Progenitor cell of endocrine pancreas (in vitro differentiated cells): Measurements from ENCODE around the gene KCNJ6. TPM values are rescaled to one million over a fixed set of nuclear protein-coding genes. Genes with fewer than 3 reads are reported as not detected.
A peak's percentile ranks its signal among the peaks of the same experiment; 100 is the strongest.
"Not testable (repeated sequence)": the region's sequence is repeated elsewhere in the genome, so short reads cannot be mapped to it uniquely, and the experiment has no call there.

ENCODE experiments used
- DNase-seq: peaks from one replicate; pipeline ENCODE4 v3.0.0; 2021; ENCODE audit warnings: low spot score; ENCODE audit not compliant: unreplicated experiment
- H3K27ac Mint-ChIP-seq: 2 replicates; pipeline ENCODE4 v1.8.0; 2021; ENCODE audit warnings: mild to moderate bottlenecking, moderate library complexity, mixed read lengths
- H3K27me3 Mint-ChIP-seq: 2 replicates; pipeline ENCODE4 v1.8.0; 2021; ENCODE audit warnings: mixed read lengths
- H3K36me3 Mint-ChIP-seq: 2 replicates; pipeline ENCODE4 v1.8.0; 2022; ENCODE audit warnings: mixed read lengths; ENCODE audit not compliant: insufficient read depth
- H3K4me1 Mint-ChIP-seq: 2 replicates; pipeline ENCODE4 v1.8.0; 2021; ENCODE audit warnings: low read depth, mixed read lengths
- H3K4me3 Mint-ChIP-seq: 2 replicates; pipeline ENCODE4 v1.8.0; 2021; ENCODE audit warnings: low read depth, mild to moderate bottlenecking, moderate library complexity, mixed read lengths
- H3K9me3 Mint-ChIP-seq: 2 replicates; pipeline ENCODE4 v1.8.0; 2021; ENCODE audit warnings: low read depth, mixed read lengths
- total RNA-seq: library from RNA; stranded (reverse); gene quantifications from 2 replicates; pipeline ENCODE4 v1.2.1, GENCODE V29; 2021
- TF ChIP-seq, protein P1 (sequence below): fragments of 200-600 bp; sonication (generic); IDR thresholded peaks from one replicate; pipeline ENCODE4 v1.5.0; 2021; ENCODE audit warnings: antibody characterized with exemption, mild to moderate bottlenecking; ENCODE audit not compliant: unreplicated experiment

The KCNJ6 gene
- total RNA-seq, 1 donor from 2014 or later, result 3.3 TPM

DNA sequence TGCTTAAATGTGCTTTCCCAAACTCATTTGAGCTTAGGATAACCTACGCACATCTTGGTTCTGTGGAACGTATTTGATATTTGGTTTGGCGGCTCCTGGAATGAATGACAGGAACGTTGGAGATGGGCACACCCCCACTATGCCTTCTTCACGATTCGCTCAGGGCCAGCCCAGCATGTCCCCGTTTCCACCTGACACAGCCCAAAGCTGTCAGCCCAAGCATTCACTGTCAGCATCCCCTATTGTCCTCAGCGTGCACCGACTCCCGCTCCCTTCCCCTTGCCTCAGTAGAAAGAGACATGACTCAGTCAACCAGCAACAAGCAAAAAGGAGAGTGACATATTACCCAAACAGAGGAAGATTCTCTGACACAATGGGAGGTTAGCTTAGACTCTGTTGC is 181.4 kb downstream of the KCNJ6 start:
- Mint-ChIP-seq H3K27me3 (peaks cover 22% of the 10 kb centered on the region), H3K4me3 (no peak overlapping the region), H3K36me3 (no peaks in the 10 kb centered on the region), H3K9me3 (no peaks in the 10 kb centered on the region), H3K4me1 (no peaks in the 10 kb centered on the region), H3K27ac (no peak overlapping the region)
- TF ChIP-seq, protein P1, sequence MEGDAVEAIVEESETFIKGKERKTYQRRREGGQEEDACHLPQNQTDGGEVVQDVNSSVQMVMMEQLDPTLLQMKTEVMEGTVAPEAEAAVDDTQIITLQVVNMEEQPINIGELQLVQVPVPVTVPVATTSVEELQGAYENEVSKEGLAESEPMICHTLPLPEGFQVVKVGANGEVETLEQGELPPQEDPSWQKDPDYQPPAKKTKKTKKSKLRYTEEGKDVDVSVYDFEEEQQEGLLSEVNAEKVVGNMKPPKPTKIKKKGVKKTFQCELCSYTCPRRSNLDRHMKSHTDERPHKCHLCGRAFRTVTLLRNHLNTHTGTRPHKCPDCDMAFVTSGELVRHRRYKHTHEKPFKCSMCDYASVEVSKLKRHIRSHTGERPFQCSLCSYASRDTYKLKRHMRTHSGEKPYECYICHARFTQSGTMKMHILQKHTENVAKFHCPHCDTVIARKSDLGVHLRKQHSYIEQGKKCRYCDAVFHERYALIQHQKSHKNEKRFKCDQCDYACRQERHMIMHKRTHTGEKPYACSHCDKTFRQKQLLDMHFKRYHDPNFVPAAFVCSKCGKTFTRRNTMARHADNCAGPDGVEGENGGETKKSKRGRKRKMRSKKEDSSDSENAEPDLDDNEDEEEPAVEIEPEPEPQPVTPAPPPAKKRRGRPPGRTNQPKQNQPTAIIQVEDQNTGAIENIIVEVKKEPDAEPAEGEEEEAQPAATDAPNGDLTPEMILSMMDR, result no peak
- no peak for DNase-seq

DNA sequence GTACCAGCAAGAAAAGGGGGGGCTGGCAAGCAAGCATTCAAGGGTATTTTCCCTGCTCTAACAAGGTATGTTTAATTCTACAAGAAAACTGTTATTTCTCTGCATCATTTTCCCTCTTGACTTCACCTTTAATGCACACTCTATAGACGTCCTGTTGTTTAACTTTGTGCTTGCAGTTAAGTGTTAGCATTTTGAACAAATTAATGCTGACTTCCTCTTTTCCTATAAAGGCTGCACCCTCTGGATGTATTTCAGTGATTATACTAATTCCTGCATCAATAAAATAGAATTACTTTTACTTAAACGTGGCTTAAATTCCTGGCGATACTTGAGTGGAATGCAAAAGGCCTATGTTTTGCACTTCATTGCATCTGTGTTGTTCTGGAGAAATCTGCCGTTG is 183.3 kb downstream of the KCNJ6 start:
- Mint-ChIP-seq H3K27me3 (peaks cover 22% of the 10 kb centered on the region), H3K36me3 (no peaks in the 10 kb centered on the region), H3K4me1 (no peaks in the 10 kb centered on the region), H3K9me3 (no peaks in the 10 kb centered on the region), H3K27ac (no peak overlapping the region), H3K4me3 (no peak overlapping the region)
- no peak for DNase-seq
- TF ChIP-seq, protein P1, result no peak

DNA sequence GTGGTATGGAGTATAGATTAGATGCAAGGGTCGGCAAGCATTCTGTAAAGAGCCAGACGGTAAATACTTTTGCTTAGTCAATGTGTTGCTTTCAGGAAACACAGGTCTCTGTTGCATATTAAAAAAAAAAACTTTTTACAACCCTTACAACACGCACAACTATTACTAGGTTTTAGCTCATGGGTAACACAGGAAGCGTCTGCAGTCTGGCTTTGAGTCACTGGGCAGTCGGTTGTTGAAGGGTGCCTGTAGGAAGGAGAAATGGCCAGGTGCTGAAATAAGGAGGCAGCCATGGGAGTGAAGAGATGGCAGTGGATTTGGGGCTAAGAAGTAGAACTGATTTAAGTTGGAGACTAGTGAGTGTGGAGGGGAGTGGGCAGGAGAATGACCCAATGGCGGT is 192.1 kb downstream of the KCNJ6 start:
- DNase-seq, result no peak
- Mint-ChIP-seq H3K4me3 (no peak overlapping the region), H3K27ac (no peak overlapping the region), H3K27me3 (peaks cover 3% of the 10 kb centered on the region), H3K9me3 (no peaks in the 10 kb centered on the region), H3K4me1 (no peaks in the 10 kb centered on the region), H3K36me3 (no peaks in the 10 kb centered on the region)
- TF ChIP-seq, protein P1, result no peak

DNA sequence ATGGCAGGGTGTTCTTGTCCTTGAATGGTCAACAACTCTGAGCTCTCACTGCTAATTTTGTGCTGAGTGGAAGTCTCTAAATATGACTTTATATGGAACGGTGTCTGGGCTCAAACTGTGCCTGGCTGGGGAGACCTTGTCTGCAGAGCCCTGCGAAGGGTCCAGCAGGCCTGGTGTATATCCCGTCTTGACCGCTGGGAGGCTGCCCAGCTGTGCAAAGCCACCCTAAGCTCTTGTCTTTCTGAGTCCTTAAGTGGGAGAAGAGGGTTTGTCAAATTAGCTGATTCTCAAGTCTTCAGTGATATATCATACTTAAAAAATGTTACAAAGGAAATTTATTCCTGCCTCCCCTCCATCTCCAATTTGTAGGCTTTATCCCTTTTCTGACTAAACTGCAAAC is 198.7 kb downstream of the KCNJ6 start:
- Mint-ChIP-seq H3K27me3 (peaks cover 5% of the 10 kb centered on the region), H3K4me3 (no peak overlapping the region), H3K27ac (no peak overlapping the region), H3K4me1 (no peaks in the 10 kb centered on the region), H3K36me3 (no peaks in the 10 kb centered on the region), H3K9me3 (no peaks in the 10 kb centered on the region)
- TF ChIP-seq, protein P1, result peak; percentile 19
- DNase-seq, result no peak

DNA sequence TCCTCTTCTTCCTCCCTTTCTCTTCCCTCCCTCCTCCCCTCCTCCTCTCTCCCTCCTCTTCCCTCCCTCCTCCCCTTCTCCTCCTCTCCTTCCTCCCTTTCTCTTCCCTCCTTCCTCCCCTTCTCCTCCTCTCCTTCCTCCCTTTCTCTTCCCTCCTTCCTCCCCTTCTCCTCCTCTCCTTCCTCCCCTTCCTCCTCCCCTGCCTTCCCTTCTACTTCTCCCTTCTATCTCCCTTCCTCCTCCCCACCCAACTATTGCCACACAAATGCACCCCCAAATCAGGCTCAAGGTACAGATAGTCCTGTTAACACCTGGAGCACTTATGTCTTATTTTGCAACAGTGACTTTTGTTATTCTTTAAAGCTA is 203.7 kb downstream of the KCNJ6 start:
- not testable (repeated sequence) for DNase-seq, H3K27me3 Mint-ChIP-seq, H3K9me3 Mint-ChIP-seq, H3K36me3 Mint-ChIP-seq, H3K27ac Mint-ChIP-seq, H3K4me3 Mint-ChIP-seq, H3K4me1 Mint-ChIP-seq

DNA sequence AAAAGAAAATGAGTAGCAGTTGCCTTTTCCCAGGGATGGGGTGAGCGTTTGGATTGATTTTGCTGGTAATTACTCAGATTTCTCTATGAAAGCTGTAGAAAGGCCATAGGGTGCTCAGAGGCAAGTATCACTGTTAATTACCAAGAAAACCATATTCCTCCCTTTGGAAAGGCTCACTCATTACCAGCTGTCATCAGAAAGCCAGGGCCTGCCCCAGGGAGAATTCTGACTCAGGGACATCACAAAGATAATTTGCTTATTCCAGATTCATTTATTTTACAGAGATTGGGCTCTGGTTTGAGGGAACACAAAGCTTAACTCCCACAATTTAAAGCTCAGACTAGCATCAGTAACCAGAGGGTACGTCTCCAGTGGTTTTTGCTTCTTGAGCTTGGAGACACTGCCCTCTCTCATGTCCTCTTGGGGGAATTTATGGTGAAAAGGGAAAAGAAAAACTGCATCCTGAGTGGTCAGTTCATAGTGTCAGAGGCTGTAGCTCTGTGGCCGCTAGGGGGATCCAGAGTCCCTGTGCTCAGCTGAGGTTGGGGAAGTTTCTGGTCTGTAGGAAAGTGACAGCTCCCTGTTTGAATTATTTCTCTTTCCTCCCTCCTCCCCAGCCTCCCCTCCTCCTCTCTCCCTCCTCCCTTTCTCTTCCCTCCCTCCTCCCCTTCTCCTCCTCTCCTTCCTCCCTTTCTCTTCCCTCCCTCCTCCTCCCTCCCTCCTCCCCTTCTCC is 204.3 kb downstream of the KCNJ6 start:
- TF ChIP-seq, protein P1, result peak; percentile 90
- peak; percentile 52 for DNase-seq
- H3K9me3 Mint-ChIP-seq, result no peaks in the 10 kb centered on the region
- H3K27ac Mint-ChIP-seq, result no peak overlapping the region
- H3K4me1 Mint-ChIP-seq, result peaks cover 6% of the 10 kb centered on the region
- peaks cover 5% of the 10 kb centered on the region for H3K27me3 Mint-ChIP-seq
- H3K4me3 Mint-ChIP-seq, result no peak overlapping the region
- H3K36me3 Mint-ChIP-seq, result no peaks in the 10 kb centered on the region
